ENCODE measurements around the gene PIGW.

- TF ChIP-seq CTCF (IDR thresholded peaks at IDR 0.05; ENCODE audit: poor library complexity, severe bottlenecking) (no peak), TAF1 (IDR thresholded peaks at IDR 0.05; ENCODE audit: low read depth) (no peak), REST (IDR thresholded peaks at IDR 0.05; ENCODE audit: borderline replicate concordance) (no peak), RAD21 (conservative IDR thresholded peaks at IDR 0.05) (no peak), POLR2AphosphoS5 (IDR thresholded peaks at IDR 0.05) (no peak), EP300 (conservative IDR thresholded peaks at IDR 0.05; ENCODE audit: poor library complexity, severe bottlenecking) (no peak), EZH2 (IDR thresholded peaks at IDR 0.05; ENCODE audit: borderline replicate concordance, insufficient read depth, low read length, poor library complexity, severe bottlenecking) (no peak), MXI1 (conservative IDR thresholded peaks at IDR 0.05; ENCODE audit: poor library complexity, severe bottlenecking) (no peak)
These were observed 19.9 kb upstream of the PIGW start for GRCh38 chr17:36514856-36515255.
